ENCODE measurements around the gene CTSO.

Gene CTSO, protein sequence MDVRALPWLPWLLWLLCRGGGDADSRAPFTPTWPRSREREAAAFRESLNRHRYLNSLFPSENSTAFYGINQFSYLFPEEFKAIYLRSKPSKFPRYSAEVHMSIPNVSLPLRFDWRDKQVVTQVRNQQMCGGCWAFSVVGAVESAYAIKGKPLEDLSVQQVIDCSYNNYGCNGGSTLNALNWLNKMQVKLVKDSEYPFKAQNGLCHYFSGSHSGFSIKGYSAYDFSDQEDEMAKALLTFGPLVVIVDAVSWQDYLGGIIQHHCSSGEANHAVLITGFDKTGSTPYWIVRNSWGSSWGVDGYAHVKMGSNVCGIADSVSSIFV

GRCh38 chr4:155953151-155954117 is at the start of gene CTSO:
Gene CTSO, minus strand, starts transcription at chr4:155953866. Its CDS starts 19 bp downstream, at chr4:155953847.
- peak; percentile 81 for DNase-seq (ENCODE audit: low read depth)

DNA sequence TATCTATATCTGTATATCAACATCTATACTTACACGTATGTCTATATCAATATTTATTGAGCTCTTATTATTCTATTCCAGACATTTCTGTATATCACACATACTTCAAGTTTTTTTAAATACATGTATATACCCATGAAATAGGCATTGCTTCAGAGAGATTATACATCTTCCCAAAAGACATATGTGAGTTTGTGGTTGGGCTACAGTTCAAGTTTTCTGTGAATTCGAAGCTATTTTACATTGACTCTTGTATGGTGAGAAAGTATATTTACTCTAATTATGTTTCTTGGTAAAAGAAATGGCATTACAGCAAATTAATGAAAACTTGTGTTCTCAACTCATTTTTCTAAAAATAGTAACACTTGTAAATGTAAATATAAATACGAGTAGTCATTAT is 46.8 kb upstream of the CTSO start:
- no peak for DNase-seq (ENCODE audit: low read depth)

GRCh38 chr4:155999725-156000124 is 46.1 kb upstream of the CTSO start:
- peak; percentile 25 for DNase-seq (ENCODE audit: low read depth)

- DNase-seq (ENCODE audit: low read depth): no peak
Measured at GRCh38 chr4:155995069-155995468, 41.4 kb upstream of the CTSO start.

DNA sequence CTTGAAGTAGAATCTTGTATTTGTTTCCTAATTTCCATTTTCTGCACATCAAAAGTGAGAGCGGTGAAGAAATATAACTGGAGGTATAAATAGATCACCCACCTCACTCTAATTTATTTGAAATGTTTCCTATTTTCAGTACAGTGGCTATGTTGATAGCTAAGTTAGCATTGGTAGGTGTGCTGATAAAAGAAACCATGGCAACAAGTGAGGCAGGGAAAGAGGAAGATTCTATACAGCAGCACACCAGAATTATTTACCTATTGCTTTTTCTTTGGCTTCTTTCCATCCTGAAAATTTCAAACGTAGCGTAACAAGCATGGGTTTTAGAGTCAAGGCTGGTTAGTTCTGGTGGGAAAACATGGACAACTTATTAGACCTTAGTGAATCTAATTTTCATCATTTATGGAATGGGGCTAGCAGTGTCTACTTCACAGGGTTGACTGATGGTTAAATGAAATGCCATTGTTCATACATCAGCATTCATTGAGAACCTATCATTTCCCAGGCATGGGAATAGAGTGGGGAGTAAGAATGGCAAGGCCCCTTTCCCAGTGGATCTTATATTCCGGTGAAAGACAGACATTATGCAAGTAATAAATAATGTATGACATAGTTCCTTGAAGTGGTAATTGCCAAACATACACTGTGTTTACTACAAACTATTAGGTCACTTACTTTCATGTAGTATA is 30.6 kb upstream of the CTSO start:
- no peak for DNase-seq (ENCODE audit: low read depth)

GRCh38 chr4:155982736-155983385 is 29.2 kb upstream of the CTSO start:
- no peak for DNase-seq (ENCODE audit: low read depth)

GRCh38 chr4:155978810-155979209 is 25.1 kb upstream of the CTSO start:
- DNase-seq (ENCODE audit: low read depth): no peak

DNA sequence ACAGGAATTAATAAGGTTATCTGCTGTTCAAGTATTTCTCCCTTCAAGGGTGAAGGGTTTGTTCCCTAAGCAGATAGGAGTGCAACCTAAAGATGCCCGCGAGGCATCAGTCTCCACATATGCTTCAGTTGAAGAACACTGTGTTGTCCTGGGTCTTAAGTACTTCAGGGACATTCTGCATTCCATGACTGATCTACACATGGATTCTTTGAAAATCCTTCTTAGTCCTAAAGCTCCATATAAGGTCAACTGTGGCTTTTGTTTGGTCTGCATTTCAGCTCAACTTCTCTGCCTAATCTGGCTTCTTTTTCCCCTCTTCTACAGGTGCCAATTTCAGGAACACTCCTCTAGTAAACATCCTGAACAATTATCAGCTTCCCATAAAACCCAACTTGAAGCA is 21.8 kb upstream of the CTSO start:
- no peak for DNase-seq (ENCODE audit: low read depth)

DNA sequence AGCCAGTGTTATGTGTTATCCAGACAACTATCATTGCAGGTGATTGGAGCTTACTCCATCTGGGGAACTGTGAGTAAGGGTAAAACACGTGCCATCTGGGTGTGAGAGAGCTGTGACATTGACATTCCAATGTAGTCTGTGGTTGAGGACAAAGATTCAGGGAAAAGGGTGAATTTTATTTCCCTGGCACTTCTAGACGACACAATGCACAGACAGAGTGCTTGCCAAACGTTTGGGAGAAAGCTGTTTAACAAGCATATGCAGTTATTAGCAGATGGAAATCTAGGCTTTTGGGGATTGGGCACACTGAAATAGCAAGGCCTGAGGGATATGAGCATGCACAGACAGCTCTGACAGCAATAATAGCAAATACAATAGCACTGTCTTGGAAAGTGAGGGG is 21.3 kb upstream of the CTSO start:
- no peak for DNase-seq (ENCODE audit: low read depth)

- DNase-seq (ENCODE audit: low read depth): no peak
Measured at GRCh38 chr4:155974476-155974749, 20.7 kb upstream of the CTSO start.

DNA sequence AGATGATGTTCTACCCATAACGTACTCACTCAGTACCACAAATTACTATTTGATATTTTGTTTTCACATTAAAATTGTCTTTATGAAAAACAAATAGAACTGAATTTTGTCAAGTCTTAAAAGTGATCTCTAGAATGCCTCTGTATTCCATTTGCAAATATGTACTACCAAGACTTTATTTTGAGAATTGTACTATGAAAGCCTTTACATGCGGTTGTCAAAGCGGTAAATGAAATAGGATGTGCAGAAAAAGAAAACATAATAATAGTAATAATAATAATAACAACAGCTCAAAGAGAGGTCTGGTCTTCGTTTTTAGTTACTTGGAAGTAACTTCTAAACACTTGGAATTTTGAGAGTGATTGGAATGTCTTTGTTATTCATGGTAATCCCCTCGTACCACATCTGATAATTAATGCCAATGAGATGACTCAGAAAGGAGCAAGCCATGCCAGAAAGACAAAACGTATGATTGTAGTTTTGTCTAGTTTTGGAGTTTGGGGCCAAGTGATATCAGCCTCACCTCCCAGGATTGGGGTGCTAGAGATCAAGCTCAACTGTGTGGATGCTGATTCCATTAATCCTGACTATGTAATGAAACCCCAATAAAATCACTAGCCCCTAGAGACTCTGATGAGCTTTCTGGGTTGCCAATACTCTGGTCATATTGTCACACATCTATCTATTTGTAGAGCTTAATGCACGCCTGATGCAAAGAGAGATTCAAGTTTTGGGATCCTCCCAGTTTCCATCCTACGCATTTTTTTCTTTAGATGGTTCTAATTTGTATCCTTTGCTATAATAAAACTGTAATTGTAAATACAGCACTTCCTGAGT is 20.2 kb upstream of the CTSO start:
- DNase-seq (ENCODE audit: low read depth): peak; percentile 48

DNA sequence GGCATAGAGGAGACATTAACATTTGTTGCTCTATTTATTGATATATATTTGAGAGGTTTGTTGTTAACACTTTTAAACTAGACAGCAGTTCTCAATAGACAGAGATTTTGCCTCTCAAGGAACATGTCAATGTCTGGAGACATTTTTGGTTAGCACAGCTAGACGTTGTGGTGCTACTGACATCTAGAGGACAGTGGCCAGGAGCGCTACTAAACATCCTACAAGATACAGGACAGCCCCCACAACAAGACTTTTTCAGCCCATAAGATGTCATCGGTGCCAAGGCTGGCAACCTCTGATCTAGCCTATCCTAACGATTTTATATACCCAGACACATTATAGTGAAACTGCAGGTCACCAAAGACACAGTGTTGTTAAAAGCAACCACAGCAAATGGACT is 18.4 kb upstream of the CTSO start:
- DNase-seq (ENCODE audit: low read depth): peak; percentile 40

- DNase-seq (ENCODE audit: low read depth): no peak
Measured at GRCh38 chr4:155966731-155967395, 13.2 kb upstream of the CTSO start.

DNA sequence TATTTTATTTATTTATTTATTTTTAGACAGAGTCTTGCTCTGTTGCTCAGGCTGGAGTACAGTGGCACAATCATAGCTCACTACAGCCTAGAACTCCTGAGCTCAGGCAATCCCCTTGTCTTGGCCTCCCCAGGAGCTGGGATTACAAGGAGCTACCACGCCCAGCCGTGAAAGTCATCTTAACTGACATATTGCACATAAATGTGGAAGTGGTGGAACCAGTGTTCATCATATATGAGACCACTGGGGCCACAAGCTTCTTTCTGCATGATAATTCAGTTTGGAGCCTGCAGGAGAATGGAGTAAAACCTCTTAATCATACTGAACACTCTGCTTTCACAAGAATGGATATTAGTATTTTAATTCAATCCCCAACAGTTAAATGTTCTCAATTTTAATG is 12.5 kb upstream of the CTSO start:
- no peak for DNase-seq (ENCODE audit: low read depth)

GRCh38 chr4:155964016-155964891 is 10.6 kb upstream of the CTSO start:
- no peak for DNase-seq (ENCODE audit: low read depth)

- DNase-seq (ENCODE audit: low read depth): no peak
Measured at GRCh38 chr4:155962767-155963166, 9.1 kb upstream of the CTSO start.

DNA sequence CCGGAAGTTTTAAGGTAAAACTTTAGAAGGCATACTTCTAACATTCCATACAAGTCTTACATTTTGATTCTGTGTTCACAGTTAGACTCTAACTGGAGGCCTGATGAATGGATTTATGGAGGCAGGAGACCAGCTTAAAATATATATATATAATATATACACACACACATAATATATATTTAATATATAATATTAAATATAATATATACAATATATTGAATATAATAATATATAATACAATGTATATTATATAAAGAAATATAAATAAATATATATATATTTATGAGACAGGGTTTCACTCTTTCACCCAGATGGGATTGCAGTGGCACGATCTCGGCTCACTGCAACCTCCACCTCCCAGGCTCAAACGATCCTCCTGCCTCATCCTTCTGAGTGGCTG is 7.9 kb upstream of the CTSO start:
- no peak for DNase-seq (ENCODE audit: low read depth)

DNA sequence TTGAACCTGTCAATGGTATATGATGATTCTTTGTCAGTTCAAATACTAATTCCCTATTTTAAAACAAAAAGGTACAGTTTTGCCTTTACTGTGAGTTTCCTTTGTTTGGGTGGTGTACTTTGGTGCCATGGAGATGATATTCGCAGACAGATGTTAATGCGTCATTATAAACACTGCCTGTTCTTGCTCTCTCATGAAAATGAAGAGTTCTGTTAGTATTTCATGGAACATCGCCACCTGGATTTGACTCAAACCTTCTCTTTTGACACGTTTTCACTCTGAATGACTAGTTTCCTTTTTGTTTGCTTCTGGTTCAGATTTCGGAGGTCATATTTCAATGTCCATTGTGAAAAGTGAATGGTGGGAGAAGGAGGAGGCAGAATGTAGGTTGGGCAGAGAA is 6.9 kb upstream of the CTSO start:
- DNase-seq (ENCODE audit: low read depth): no peak

DNA sequence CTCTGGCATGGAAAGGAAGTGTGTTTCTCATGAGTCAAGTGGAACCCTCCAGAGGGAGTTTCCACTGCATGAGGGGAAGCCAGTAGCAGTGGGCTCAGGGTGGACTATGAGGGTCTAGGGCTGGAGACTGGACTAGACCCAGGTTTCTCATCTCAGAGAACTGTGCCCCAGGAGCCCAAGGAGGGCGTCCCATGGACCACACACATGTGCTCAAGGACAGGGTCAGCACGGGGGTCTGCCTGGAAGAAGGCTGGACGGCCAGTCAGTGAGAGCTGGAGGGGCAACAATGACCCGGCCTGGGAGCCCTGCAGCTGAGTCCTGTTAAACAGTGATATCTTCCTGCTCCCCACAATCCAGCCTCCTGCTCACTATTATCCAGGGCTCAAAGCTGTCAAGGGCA is 5.8 kb upstream of the CTSO start:
- DNase-seq (ENCODE audit: low read depth): no peak

- no peak for DNase-seq (ENCODE audit: low read depth)
Measured at GRCh38 chr4:155956461-155956860, 2.8 kb upstream of the CTSO start.
